K562 (cell line): Measurements from ENCODE around the gene ADGRE1. TPM values are rescaled to one million over a fixed set of nuclear protein-coding genes. Genes with fewer than 3 reads are reported as not detected.
A peak's percentile ranks its signal among the peaks of the same experiment; 100 is the strongest.

Experiments
- CTBP1 ChIP-seq: fragments of 450-650 bp; IDR thresholded peaks from 2 replicates; pipeline ENCODE4 v1.6.1; 2016; ENCODE audit warnings: borderline replicate concordance
- ELF1 ChIP-seq: fragments of 200-800 bp; sonication (Bioruptor generic); IDR thresholded peaks from 2 replicates; pipeline ENCODE4 v1.6.1; 2016; ENCODE audit warnings: missing genetic modification characterization, missing compliant biosample characterization
- ELF4 ChIP-seq: fragments of 450-650 bp; formaldehyde crosslinking; IDR thresholded peaks from 2 replicates; pipeline ENCODE4 v1.4.0; 2022; ENCODE audit warnings: missing genetic modification characterization
- ETV1 ChIP-seq: fragments of 450-650 bp; conservative IDR thresholded peaks from 2 replicates; pipeline ENCODE4 v1.6.1; 2016; ENCODE audit warnings: missing genetic modification characterization, control low read depth, low read depth, missing compliant biosample characterization
- ETV6 ChIP-seq, 3 experiments: fragments of 150-350 bp in 1 of 3; sonication (generic) in 1 of 3; formaldehyde crosslinking in 1 of 3; IDR thresholded peaks; 2 replicates each; pipeline versions ENCODE4 v1.6.1 to v1.8.0; 2014 to 2022; ENCODE audit warnings: borderline replicate concordance in 2 of 3, low read depth in 2 of 3, antibody characterized with exemption in 1 of 3, low read length in 1 of 3, mild to moderate bottlenecking in 1 of 3, missing genetic modification reagents in 1 of 3
- FIP1L1 ChIP-seq: fragments of 200-400 bp; formaldehyde crosslinking; IDR thresholded peaks from 2 replicates; pipeline ENCODE4 v1.6.1; 2018; ENCODE audit warnings: mild to moderate bottlenecking, low read depth, low read length; ENCODE audit not compliant: poor library complexity, severe bottlenecking
- FOXJ2 ChIP-seq: fragments of 200-800 bp; sonication (Bioruptor generic); IDR thresholded peaks from 2 replicates; pipeline ENCODE4 v1.6.1; 2016; ENCODE audit warnings: missing genetic modification characterization, missing compliant biosample characterization
- GATA2 ChIP-seq: sonication (generic); formaldehyde crosslinking; IDR thresholded peaks from 2 replicates; pipeline ENCODE4 v1.4.0; 2020; ENCODE audit warnings: mild to moderate bottlenecking, missing genetic modification reagents
- PRDM10 ChIP-seq: fragments of 450-650 bp; IDR thresholded peaks from 2 replicates; pipeline ENCODE4 v1.6.1; 2018; ENCODE audit not compliant: partially characterized antibody
- SMAD4 ChIP-seq: fragments of 250-450 bp; sonication (Bioruptor Pico); conservative IDR thresholded peaks from 2 replicates; pipeline ENCODE4 v1.8.0; 2021; ENCODE audit warnings: inconsistent platforms, mild to moderate bottlenecking, moderate library complexity
- SMARCE1 ChIP-seq: fragments of 450-650 bp; IDR thresholded peaks from 2 replicates; pipeline ENCODE4 v1.7.1; 2016; ENCODE audit warnings: mild to moderate bottlenecking
- SPI1 ChIP-seq: IDR thresholded peaks from 2 replicates; pipeline ENCODE4 v1.6.1; 2011; ENCODE audit warnings: low read depth, low read length, control low read depth, borderline replicate concordance
- TEAD4 ChIP-seq, 2 experiments: sonication (generic) in 1 of 2; formaldehyde crosslinking in 1 of 2; IDR thresholded peaks; 2 replicates each; pipeline versions ENCODE4 v1.6.1 to v1.8.0; 2012 to 2022; ENCODE audit warnings: borderline replicate concordance in 1 of 2, inconsistent platforms in 1 of 2, low read length in 1 of 2, mild to moderate bottlenecking in 1 of 2, missing genetic modification reagents in 1 of 2
- TRIM28 ChIP-seq: fragments of 450-650 bp; IDR thresholded peaks from 2 replicates; pipeline ENCODE4 v1.6.1; 2017
- ZNF407 ChIP-seq: fragments of 450-650 bp; IDR thresholded peaks from 2 replicates; pipeline ENCODE4 v1.6.1; 2016; ENCODE audit warnings: low read depth
- polyA plus RNA-seq, 8 experiments: library from polyadenylated mRNA; depleted of rRNA in 4 of 8; stranded (reverse) in 5 of 8; unstranded in 3 of 8; fragments of >200 nt; fragmentation: Nextera tagmentation in 2 of 8; fragmentation: Illumina TruSeq in 1 of 8; extraction: Ambion mirVana in 2 of 8; extraction: Trizol in 1 of 8; gene quantifications; 2 replicates each; pipeline versions ENCODE4 v1.2.1 to v1.2.3, GENCODE V29; 2011 to 2014; ENCODE audit warnings: inconsistent platforms in 1 of 8, missing spikeins in 1 of 8
- total RNA-seq, 7 experiments: library from RNA; depleted of rRNA in 6 of 7; stranded (reverse); fragments of >200 nt in 6 of 7; fragmentation: Illumina TruSeq in 2 of 7; extraction: Trizol in 2 of 7; gene quantifications; 2 replicates each; pipeline versions ENCODE4 v1.2.1 to v1.2.3, GENCODE V29; 2011 to 2021; ENCODE audit warnings: low replicate concordance in 1 of 7

ADGRE1 gene
- total and polyA plus RNA-seq, 9 of the 15 experiments (the other 6 are each of a cell fraction or from before 2014, with no cell fraction given): 0.09 to 0.49 (median 0.25) TPM; not detected in 1

DNA sequence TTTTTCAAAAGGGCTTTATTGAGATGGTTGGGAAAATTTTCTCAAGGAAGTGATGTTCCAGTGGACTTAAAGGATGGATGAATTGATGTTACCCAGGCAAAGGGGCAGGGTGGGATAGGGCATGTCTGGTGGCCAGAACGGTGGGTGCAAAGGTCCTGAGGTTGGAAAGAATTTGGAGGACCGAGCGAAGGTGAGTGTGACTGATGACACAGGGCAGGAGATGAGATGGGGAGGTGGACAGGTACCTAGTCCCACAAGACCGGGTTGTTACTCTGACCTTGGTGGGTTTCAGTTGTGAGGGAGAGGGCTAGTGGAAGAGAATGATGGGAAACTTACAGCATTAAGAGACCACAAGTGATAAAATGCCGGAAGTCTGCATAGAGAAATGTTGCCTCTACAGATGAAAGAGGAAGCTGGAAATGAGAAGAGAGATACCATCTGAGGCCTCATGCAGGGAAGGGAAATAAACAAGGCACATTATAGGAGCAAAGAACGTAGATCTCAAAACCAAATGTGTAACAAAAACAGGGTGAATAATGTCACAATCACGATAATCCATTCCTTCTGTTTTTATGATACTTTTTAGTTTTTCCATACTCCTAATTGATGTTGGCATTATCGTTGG lies 4.5 kb downstream of the ADGRE1 start (continued):
- peak; percentile 43; the same call in 1 of the 2 replicates for TF ChIP-seq ETV1 (tag)
- 0 out of 2 replicates have a peak, but pooled peaks have one; percentile 38 for TF ChIP-seq ELF4 (CRISPR knock-in tag)
- TF ChIP-seq GATA2 (CRISPR knock-in tag): peak; percentile 36; the same call in 1 of the 2 replicates
- 0 out of 2 replicates have a peak, but pooled peaks have one; percentile 58 for TF ChIP-seq SPI1
- TF ChIP-seq ETV6 (IDR thresholded peaks at IDR 0.05; ENCODE audit: borderline replicate concordance in 1 of 2, low read depth in 2 of 2, low read length in 1 of 2): peak; percentile 61 to 93; a peak in 3 of 4 replicates
- no peak for TF ChIP-seq ETV6 (CRISPR knock-in tag; IDR thresholded peaks at IDR 0.05; ENCODE audit: borderline replicate concordance)
- no peak for TF ChIP-seq ZNF407
- 0 out of 2 replicates have a peak, but pooled peaks have one; percentile 19 for TF ChIP-seq SMAD4 (CRISPR knock-in tag)
- no peak for TF ChIP-seq TRIM28
- TF ChIP-seq FOXJ2 (tag): peak; percentile 76
- TF ChIP-seq TEAD4 (IDR thresholded peaks at IDR 0.05; ENCODE audit: low read length): peak; percentile 59; the same call in 1 of the 2 replicates
- TF ChIP-seq TEAD4 (CRISPR knock-in tag; IDR thresholded peaks at IDR 0.05; ENCODE audit: borderline replicate concordance): no peak
- TF ChIP-seq FIP1L1: no peak
- peak; percentile 70 for TF ChIP-seq ELF1 (tag)
- peak; percentile 66; the same call in 1 of the 2 replicates for TF ChIP-seq SMARCE1
- peak; percentile 66 for TF ChIP-seq PRDM10
- TF ChIP-seq CTBP1: peak; percentile 37; the same call in 1 of the 2 replicates
